HG03342 (cell line): ENCODE data around the gene CGNL1.

Experiments used
- ATAC-seq: cut with Tn5 transposase; IDR thresholded peaks from one replicate; pipeline ENCODE4 v1.9.1; 2021; ENCODE audit warnings: mild to moderate bottlenecking, moderate library complexity; ENCODE audit not compliant: unreplicated experiment

Gene CGNL1

DNA sequence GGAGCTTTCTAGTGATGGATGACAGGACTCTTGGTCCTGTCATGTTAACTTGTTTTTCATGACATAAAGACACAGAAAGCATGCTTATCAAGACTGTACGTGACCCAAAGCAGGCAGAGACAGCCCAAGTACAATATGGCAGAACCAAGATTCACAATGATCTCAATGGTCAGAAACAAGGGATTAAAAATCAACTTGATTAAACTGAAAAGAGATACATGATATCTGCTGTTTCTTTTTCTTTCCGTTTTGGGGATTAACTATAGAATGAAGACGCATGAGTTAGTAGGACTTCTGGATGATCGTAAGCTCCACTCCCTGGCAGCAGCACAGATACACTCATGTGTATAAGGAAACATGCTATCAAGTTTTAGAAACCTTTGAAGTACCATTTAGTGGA is 117.0 kb downstream of the CGNL1 start:
- no peak for ATAC-seq

DNA sequence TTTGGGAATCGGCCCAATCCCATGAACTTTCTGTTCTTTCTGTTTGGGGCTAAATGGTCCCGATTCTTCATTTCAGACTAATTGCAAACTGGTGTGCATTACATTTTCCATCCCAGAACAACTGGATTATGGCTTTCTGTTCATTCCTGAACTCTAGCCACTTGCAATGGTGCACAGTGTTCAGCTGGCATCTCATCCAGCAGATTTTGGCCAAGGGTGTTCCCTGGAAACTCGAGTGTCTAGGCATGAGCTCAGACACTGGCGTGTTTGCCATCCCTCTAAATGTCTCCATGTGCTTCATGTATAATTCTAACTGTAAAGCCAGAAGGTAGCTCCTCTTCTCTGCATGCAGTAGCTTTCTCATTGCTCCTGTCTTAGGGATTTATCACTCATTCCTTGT is 118.3 kb downstream of the CGNL1 start:
- no peak for ATAC-seq

DNA sequence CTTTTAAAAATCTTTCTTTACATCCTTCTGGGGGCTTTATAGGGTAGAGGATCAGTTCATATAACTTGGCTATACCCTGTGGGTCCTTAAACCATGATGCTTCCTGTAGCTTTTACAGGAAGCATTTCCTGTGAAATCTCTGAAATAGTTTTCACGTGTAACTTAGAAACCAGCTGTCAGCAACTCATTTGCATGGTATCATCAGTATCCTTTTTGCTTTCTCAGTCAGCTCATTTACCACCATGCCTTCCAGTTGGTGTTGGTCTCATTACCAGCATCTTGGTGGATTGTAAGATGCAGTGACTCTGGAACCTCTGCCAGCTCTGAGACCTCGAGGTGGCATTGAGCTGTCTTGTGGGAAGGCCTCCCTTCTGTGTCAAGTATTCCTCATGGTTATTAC is 118.7 kb downstream of the CGNL1 start:
- no peak for ATAC-seq

DNA sequence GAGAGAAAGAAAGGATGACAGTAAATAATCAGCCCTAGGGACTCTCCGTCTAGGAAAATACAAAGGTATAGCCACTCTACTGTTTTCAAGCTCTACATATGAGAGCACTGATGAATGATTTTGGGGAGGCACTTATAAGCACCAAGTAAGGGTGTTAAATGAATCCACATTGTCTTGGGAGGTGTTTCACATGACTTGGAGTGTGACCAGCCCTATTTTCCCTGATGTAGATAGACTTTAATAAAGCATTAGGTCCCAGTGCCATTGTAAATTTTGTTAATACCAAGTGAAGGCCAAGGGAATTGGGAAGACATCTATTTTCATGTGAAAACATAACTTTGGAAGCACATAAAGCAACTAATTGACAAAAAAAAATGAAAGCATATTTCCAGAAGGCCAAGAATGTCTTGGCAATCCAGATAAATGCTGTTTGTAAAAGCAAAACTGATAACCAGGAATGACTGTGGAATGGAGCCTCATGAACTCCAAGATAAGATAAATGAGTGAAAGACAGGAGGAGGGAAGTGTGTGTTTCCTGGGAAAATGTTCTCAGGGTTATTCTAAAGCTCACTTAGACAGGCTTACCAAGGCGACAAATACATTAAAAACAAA is 119.4 kb downstream of the CGNL1 start:
- no peak for ATAC-seq

DNA sequence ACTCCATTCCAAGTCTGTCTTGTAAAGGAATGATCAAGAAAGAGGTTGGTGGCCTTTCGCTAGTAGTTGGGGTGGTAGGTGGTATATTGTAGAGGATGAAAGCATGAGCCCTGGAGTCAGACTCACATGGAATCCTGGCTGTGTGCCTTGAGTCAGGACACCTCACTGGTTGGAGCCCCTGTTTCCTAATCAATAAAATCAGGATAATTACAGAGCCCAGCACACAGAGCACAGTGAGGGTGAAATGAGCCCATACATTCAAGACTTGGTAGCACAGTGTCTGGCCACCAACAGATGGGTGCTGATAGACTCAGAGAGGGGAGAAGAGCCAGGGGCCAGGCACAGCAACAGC is 120.3 kb downstream of the CGNL1 start:
- ATAC-seq = no peak

DNA sequence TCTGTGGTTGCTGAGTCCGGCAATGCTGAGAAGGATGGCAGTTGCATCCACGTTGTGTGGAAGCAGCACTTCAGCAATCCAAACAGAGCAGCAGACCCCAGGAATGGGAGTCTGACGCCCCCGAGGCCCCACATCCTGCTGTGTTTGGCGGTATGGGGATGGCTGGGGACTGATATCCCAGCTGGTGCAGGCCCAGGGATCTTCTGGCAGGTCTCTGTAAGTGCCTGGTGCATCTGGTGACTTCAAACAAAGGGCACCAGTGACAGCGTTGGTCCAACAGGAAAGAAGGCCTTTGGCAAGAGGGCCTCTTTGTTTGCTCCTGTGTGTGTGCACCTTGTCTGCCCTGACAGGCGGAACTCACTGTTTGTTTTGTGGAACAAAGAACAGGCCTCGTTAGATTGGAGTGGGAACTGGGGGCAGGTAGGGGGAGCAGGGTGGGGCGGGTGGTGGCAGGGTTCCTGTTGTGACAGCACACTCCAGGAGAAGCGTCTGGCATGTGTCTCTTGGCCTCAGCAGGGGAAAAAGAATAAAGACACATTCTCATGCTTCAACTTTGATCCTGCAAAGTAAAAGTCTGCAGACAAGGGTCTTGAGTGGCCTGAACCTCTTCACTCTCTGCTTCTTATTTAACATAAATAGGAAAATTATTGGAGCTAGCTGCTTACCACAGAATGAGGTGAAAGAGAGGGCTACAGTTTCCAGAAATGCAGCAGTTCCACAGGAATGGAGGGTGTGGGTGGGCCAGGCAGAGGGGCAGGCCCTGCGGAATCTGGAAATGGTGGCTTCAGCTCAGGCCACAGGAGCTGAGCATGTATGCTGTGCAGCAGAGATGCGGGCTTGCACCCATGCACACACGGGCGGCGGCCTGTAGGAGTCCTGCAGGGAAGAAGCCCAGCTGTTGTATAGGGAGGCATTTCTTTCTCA is 120.9 kb downstream of the CGNL1 start:
- no peak for ATAC-seq

DNA sequence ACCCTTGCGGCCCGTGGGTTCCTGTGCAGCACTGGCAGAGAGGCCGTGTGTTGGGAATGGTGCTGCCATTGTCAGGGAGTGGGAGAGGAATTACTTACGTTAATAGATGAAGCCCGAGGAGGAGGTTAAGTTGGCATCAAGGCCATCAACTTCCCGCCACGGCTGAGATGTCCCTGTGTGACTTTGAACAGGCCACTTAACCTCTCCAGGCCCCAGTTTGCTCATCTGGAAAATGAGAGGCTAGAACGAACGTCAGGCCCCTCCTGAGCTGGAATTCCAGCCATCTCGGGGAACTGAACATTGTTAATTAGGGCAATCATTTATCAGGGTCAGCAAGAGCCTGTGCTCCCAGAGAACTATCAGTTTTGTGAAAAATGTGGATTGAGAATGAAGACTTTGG is 124.0 kb downstream of the CGNL1 start:
- no peak for ATAC-seq

DNA sequence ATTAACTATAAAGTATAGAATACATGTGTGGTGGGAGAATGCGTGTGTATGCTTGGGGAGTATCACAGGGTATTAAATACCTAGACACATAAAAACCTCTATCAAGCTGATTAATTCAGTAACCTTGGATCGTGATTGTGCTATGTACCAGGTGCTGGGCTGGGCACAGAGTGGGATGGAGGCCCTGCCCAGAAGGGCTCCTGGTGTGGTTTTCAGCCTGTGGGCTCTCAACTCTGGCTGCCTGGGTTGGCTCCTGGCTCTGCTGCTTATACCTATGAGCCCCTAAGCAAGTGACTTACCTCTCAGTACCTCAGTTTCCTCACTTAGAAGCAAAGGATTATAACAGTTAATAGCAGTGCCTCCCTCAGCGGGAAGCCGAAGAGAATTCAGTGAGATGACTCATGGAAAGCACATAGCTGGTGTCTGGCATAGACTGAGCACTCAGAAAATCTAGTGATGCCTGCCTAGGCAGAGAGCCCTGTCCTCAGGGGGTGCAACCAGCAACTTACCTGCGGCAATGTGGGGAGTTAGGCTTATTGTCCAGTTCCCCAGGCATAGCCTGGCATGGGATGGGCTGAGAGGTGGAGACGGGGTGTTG is 124.8 kb downstream of the CGNL1 start:
- no peak for ATAC-seq

DNA sequence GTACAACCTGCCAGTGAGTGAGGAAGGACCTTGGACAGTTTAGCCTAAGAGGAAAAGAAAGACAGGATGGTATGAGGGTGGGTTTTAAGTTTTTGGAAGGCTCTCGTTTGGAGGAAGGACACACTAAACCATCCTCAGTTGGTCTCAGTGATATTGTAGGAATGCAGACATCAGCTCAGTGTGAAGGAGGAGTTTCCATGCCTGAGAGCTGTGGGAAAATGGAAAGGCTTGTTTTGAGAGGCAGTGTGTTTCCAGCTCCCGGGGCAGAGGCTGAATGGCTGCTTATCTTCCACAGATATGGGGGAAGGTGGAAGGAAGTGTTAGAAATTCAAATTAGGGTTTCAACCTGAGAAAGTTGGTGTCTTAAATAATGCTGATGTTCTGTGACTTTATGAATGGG is 125.8 kb downstream of the CGNL1 start:
- no peak for ATAC-seq

DNA sequence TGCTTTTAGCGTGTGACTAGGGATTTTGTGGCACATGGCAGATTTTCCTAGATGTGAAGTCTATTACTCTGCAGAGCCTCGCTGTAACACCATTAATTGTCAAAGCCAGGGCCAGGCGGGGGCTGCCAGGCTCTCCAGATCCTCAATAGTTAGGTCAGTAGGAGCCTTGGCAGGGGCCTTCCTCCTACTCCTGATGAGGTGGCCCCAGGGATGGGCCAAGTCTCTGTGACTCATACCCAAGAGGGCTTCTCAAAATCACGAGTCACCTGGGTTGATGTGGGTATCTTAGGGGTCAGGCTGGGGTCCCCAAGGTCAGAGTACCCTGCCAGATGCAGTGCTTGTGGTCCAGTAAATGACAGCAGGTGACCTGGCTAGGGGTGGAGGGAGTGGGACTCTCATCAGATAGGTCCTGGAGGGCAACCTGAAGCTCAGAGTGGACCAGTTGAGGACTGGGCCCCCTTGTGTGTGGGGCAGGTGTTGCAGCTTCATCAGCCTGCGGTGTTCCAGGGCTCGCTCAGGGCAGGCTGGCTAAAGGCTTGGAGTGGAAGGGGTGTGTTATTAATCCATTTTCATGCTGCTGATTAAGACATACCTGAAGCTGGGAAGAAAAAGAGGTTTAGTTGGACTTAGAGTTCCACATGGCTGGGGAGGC is 126.9 kb downstream of the CGNL1 start:
- ATAC-seq = no peak

DNA sequence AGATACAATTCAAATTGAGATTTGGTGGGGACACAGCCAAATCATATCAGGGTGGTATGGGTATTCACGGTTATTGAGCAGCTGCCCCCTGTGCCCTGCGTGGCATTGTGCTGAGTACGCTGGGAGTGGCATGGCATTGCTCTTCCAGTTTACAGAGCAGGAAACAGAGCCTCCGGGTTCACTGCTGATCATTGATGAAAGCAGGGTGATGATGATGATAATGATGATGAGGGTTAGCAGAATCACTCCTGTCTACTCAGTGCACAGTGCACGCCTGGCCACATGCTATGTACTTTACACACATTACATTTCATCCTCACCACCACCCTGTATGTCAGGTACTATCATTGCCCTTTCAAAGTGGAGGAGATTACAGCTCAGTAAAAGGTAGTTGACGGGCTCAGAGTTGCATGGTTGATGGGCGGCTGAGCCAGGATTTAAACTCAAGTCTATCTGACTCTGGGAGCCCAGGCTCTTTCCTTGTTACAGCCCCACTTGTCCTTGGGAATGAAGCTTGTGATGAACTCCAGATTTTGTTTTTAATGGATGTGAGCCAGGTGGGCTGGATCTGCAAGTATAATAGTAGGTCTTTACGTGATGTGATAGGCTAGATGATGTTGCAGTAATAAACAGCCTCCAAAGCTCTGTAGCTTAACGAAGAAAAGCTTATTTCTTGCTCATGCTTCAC is 127.8 kb downstream of the CGNL1 start:
- no peak for ATAC-seq

DNA sequence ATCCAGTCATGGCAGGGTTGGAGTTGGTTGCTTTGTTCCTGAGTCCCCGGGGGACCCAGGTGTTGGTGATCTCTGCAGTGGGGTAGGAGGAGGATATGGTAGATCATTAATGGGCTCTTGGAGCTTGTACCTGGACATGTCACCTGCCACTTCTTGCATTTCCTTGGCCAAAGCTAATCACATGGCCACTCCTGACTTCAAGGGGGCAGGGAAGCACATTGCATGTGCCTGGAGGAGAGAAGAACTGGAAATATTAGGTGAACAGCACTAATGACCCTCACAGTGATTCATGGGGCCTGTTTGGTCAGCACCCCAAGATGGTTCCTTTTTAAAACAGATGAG is 128.3 kb downstream of the CGNL1 start:
- no peak for ATAC-seq

DNA sequence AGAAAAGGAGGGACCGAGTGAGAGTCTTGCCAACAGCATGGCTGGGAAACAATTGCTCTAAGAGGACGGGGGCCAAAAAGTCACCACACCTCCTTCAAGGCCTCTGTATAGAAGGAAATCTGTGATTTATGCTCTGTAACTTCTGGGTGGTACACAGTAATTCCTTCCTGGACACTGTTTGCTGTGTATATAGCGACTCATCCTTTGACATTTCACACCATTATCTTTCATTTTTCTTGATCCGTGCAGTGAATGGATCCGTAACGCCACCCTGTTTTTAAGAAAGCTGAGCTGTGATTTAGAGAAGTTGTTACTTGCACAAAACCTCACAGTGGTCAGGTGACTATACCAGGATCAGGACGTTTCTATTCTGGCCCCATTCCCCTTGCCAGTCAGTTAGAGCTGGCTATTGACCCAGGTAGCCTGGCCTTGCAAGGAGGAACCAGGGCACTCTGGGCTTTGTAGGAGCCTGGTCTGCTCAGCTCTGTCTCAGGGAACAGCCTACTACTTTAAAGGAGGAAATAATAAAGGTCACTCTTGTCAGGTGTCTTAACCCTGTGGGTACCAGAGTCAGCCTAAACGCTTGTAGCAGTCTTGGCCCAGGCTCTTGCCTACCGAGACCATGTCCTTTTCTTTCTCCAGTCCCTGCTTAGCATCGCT is 128.9 kb downstream of the CGNL1 start:
- ATAC-seq = no peak

DNA sequence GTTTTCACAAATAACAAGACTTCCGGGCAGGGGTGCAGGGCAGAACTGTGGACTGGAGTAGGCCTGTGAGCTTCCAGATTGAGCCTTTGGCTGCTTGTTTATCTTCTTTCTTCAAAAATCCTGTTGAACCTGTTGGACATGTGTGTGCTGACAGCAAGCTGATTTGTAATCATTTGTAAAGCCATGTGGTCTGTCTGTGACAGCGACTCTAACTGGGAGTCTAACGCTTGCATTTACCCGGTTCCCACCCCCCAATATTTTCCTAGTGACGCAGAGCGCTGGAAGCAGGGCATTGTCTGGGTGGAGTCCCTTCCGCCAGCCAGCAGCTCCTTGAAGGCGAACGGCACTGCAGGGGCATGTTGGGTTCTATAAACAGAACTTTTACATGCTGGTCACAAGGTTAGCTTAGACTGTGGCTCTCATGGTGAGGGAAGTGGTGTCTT is 129.7 kb downstream of the CGNL1 start:
- ATAC-seq = no peak

DNA sequence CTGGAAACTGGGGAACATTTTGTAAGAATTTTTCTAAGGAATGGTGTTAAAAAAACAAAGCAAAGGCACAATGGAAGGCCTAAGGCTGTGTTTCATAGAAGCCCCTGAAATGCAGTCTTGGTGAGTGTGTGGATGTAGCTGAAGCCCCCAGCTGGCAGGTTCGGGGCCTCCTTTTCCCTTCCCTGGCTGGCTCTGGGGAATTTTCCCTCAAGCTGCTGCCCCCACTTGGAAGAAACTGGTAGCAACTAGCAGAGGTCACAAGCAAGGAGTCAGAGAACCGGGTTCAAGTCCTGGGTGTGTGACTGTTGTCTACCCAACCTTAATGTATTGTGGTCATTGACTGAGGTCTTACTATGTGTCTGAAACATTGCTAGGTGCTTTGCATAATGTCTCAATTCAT is 130.1 kb downstream of the CGNL1 start:
- no peak for ATAC-seq

DNA sequence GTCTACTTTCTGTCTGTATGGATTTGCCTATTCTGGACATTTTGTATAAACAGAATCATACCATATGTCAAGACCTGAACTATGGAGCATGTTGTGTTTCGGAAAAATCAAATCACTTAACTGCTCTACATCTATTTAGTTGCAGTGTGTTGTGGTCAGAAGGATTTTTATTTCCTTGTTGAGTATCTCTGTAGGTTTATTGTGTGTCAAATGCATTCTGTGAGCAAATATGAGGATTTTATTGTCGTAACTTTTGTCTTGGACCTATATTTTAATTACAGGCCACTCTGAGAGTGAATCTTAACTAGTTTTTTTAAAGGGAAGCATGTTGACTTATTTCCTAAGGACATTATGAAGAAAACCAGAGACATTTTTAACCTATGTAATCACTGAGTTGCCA is 130.8 kb downstream of the CGNL1 start:
- no peak for ATAC-seq

DNA sequence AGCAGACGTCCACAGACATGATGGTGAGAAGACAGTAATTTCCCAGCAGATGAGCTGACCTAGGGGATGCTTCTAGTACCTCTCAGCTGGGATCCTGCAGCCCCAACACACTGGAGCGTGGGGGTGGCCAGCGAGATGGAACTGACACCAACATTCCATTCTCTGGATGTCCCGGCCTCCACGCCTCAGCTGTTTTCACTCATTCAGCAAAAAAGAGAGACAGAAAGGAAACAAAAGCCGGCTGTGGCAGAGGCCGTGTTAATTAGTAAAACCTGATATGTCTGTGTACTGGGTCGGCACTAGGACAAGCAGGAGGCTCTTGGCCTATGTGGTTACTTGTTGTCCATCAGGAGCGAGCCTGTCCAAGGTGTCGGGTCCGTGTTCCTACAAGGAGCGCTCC is 132.8 kb downstream of the CGNL1 start:
- ATAC-seq = no peak

DNA sequence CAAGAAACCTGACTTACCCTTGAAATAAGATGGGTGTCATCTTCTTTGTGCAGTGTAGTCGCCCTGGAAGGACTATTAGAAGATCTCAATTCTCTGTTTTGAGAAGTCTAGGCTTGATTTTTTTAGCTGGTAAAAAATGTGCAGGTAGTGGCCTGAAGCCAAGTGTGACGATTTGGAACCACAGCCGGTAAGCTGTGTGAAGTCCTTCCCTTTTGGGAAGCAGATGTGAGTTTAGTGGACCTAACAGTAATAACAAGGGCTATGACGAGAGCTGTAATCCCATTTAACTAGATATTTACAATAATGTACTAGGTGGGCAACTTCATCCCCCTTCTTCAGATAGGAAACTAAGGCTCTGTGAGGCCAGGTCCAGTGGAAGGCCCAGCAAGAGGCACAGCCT is 133.7 kb downstream of the CGNL1 start:
- ATAC-seq = no peak

DNA sequence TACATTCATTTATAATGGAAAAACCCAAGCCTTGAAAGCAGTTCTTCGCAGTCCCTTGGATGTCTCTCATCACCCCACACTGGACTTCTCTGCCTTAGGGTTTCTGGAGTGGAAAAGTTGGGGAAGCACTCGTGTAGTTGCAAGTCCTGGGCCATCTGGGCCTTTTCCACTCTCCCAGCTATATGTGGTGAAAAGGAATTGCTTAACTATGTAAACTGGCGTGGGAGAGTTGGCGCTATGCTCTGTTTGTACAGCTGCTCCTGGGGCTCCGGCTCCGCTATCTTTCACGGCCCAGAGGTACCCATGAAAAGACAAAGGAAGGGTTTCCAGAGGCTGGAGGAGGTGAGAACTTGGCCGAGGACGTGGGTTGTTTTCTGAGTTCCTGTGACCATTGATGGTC is 134.3 kb downstream of the CGNL1 start:
- no peak for ATAC-seq

DNA sequence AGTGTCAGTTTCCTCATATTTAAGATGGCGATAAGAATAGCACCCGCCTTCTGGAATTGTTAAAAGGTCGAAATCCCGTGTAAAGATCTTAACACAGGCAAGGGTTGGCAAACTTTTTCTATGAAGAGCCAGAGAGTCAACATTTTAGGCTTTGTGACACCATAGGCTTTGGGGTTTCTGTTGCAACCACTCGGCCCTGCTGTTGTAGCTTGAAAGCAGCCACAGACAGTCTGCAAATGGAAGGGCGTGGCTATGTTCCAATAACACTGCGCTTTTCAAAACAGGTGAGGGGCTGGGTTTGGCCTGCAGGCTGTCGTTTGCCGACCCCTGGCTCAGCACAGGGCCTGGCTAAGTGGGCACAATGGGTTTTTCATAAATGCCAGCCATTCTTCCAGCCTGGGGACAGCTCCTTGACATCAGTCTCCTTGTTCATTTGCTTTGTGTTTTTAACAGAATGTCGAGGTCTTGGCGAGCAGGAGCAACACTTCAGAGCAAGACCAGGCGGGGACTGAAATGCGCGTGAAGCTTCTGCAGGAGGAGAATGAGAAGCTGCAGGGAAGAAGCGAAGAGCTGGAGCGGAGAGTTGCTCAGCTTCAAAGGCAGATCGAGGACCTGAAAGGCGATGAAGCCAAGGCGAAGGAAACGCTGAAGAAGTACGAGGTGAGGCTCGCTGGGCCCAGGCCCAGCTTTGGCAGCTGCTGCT is 140.2 kb downstream of the CGNL1 start:
- no peak for ATAC-seq
